GM12878 (cell line): Measurements from ENCODE around the gene OR52N1. TPM values are rescaled to one million over a fixed set of nuclear protein-coding genes. Genes with fewer than 3 reads are reported as not detected.

ENCODE experiments used
- ATAC-seq: fragments of 200-7000 bp; cut with Tn5 transposase; 3 replicates; pipeline ENCODE4 v1.9.1; 2020; ENCODE audit warnings: mild to moderate bottlenecking, moderate library complexity
- BruUV-seq: library from RNA; stranded (reverse); fragments of 400-500 nt; replicated peaks from 2 replicates; lab custom pipeline; 2021; lab: Mats Ljungman, UMichigan
- CTCF ChIA-PET: fragments of 300-600 bp; sonication (Branson Sonifier 250); formaldehyde crosslinking; extraction: SDS; loops from one replicate; lab custom pipeline; 2021; ENCODE audit warnings: inconsistent platforms; lab: Yijun Ruan, JAX
- POLR2A ChIA-PET: fragments of 350-600 bp; formaldehyde crosslinking; extraction: SDS; loops from one replicate; lab custom pipeline; 2021; ENCODE audit warnings: inconsistent platforms; lab: Charles Lee
- RAD21 ChIA-PET: fragments of 300-600 bp; sonication (Branson Sonifier 250); formaldehyde crosslinking; loops from one replicate; lab custom pipeline; 2023; ENCODE audit warnings: antibody characterized with exemption; ENCODE audit not compliant: unreplicated experiment; lab: Charles Lee
- SMC1A ChIA-PET: fragments of 300-600 bp; sonication (Branson Sonifier 250); formaldehyde crosslinking; loops from one replicate; lab custom pipeline; 2023; ENCODE audit not compliant: unreplicated experiment, uncharacterized antibody; lab: Charles Lee
- DNase-seq: peaks from one replicate; pipeline ENCODE4 v3.0.0-alpha.2; 2011; ENCODE audit warnings: low read depth, low spot score
- FAIRE-seq: peaks from 3 replicates; lab custom pipeline; 2011; peaks lifted over from hg19 to GRCh38; lab: Jason Lieb, UNC
- H2AFZ ChIP-seq: 2 replicates; pipeline ENCODE4 v1.6.0; 2011; ENCODE audit warnings: low read depth, low read length, control low read depth; ENCODE audit not compliant: control insufficient read depth
- H3K27ac ChIP-seq: 2 replicates; pipeline ENCODE4 v1.5.1; 2011; ENCODE audit warnings: control low read depth; ENCODE audit not compliant: control insufficient read depth, insufficient read depth
- H3K27me3 ChIP-seq, 2 experiments: replicated peaks in 1 of 2; 2 replicates each; pipeline versions ENCODE4 v1.6.0 to v1.6.1; 2011; ENCODE audit warnings: low read length in 1 of 2; ENCODE audit not compliant: control insufficient read depth in 2 of 2, insufficient read depth in 2 of 2
- H3K36me3 ChIP-seq, 2 experiments: 2 replicates each; pipeline ENCODE4 v1.5.1; 2011; ENCODE audit warnings: low read length in 1 of 2; ENCODE audit not compliant: control insufficient read depth in 2 of 2, insufficient read depth in 2 of 2
- H3K4me1 ChIP-seq: 2 replicates; pipeline ENCODE4 v1.6.1; 2011; ENCODE audit warnings: mild to moderate bottlenecking, low read length, moderate library complexity, mixed read lengths; ENCODE audit not compliant: control insufficient read depth, insufficient read depth
- H3K4me2 ChIP-seq: 2 replicates; pipeline ENCODE4 v1.6.0; 2011; ENCODE audit warnings: control low read depth; ENCODE audit not compliant: control insufficient read depth, insufficient read depth
- H3K4me3 ChIP-seq: fragments of 200-600 bp; sonication (generic); 2 replicates; pipeline ENCODE4 v1.5.1; 2016
- H3K79me2 ChIP-seq: 2 replicates; pipeline ENCODE4 v1.6.0; 2011; ENCODE audit warnings: low read length; ENCODE audit not compliant: control insufficient read depth, insufficient read depth
- H3K9ac ChIP-seq: 2 replicates; pipeline ENCODE4 v1.8.0; 2011; ENCODE audit warnings: low read length, control low read depth, mixed read lengths; ENCODE audit not compliant: control insufficient read depth, insufficient read depth
- H3K9me3 ChIP-seq: replicated peaks from 3 replicates; pipeline ENCODE4 v1.5.1; 2011; ENCODE audit warnings: mild to moderate bottlenecking, low read length; ENCODE audit not compliant: control insufficient read depth, insufficient read depth
- H4K20me1 ChIP-seq: 2 replicates; pipeline ENCODE4 v1.6.0; 2011; ENCODE audit not compliant: control insufficient read depth, insufficient read depth
- BCL11A ChIP-seq: IDR thresholded peaks from 2 replicates; pipeline ENCODE4 v1.6.1; 2011; ENCODE audit warnings: low read depth, low read length
- BHLHE40 ChIP-seq, 2 experiments: fragments of 450-650 bp in 1 of 2; IDR thresholded peaks; 2 replicates each; pipeline ENCODE4 v1.6.1; 2011 to 2017; ENCODE audit warnings: low read depth in 2 of 2, borderline replicate concordance in 1 of 2, improper control_type of control experiment in 1 of 2, low read length in 1 of 2, mild to moderate bottlenecking in 1 of 2
- EGR1 ChIP-seq, 2 experiments: IDR thresholded peaks; 1 replicate in 1 of 2; 2 replicates in 1 of 2; pipeline ENCODE4 v1.6.1; 2011 to 2012; ENCODE audit warnings: low read depth in 2 of 2, low read length in 2 of 2, borderline replicate concordance in 1 of 2, mild to moderate bottlenecking in 1 of 2, moderate library complexity in 1 of 2
- ETV6 ChIP-seq, 2 experiments: fragments of 450-650 bp in 1 of 2; IDR thresholded peaks in 1 of 2; conservative IDR thresholded peaks in 1 of 2; 2 replicates each; pipeline ENCODE4 v1.6.1; 2014; ENCODE audit warnings: antibody characterized with exemption in 1 of 2, borderline replicate concordance in 1 of 2, low read depth in 1 of 2, mild to moderate bottlenecking in 1 of 2, moderate library complexity in 1 of 2
- JUNB ChIP-seq: IDR thresholded peaks from 2 replicates; pipeline ENCODE4 v1.6.1; 2016; ENCODE audit warnings: antibody characterized with exemption, mild to moderate bottlenecking
- MYB ChIP-seq: fragments of 150-350 bp; IDR thresholded peaks from 2 replicates; pipeline ENCODE4 v1.6.1; 2014; ENCODE audit warnings: mild to moderate bottlenecking, low read depth, low read length, borderline replicate concordance
- NFYA ChIP-seq: IDR thresholded peaks from 2 replicates; pipeline ENCODE4 v1.6.1; 2011; ENCODE audit warnings: low read depth, mild to moderate bottlenecking, low read length, improper control_type of control experiment, borderline replicate concordance
- NR2F1 ChIP-seq: fragments of 450-650 bp; conservative IDR thresholded peaks from 2 replicates; pipeline ENCODE4 v1.6.1; 2017; ENCODE audit warnings: mild to moderate bottlenecking
- PML ChIP-seq: IDR thresholded peaks from 2 replicates; pipeline ENCODE4 v1.6.1; 2012; ENCODE audit warnings: low read length, inconsistent platforms
- RBBP5 ChIP-seq: fragments of 200-600 bp; sonication (generic); conservative IDR thresholded peaks from 2 replicates; pipeline ENCODE4 v1.6.1; 2016
- ZNF217 ChIP-seq: fragments of 450-650 bp; IDR thresholded peaks from 2 replicates; pipeline ENCODE4 v1.6.1; 2017; ENCODE audit warnings: antibody characterized with exemption, mild to moderate bottlenecking
- ZNF592 ChIP-seq: fragments of 450-650 bp; IDR thresholded peaks from 2 replicates; pipeline ENCODE4 v1.6.1; 2017; ENCODE audit warnings: mild to moderate bottlenecking, moderate library complexity
- WGBS: methylation state at CpG from one replicate; pipeline ENCODE4 v1.1.6; 2016; ENCODE audit warnings: low lambda C conversion rate; ENCODE audit not compliant: insufficient replicate concordance, insufficient coverage; ENCODE audit errors: missing lambda C conversion rate; 5-methylcytosine and 5-hydroxymethylcytosine counted together
- in situ Hi-C: fragments of 300-500 bp; cut with MboI; formaldehyde crosslinking; loops from 9 replicates; pipeline ENCODE4 v1.14.3; 2018; ENCODE audit warnings: mixed read lengths
- intact Hi-C: fragments of 100-400 bp; cut with micrococcal nuclease; formaldehyde crosslinking; loops from one replicate; pipeline ENCODE4 v1.14.2; 2022; ENCODE audit not compliant: unreplicated experiment
- polyA plus RNA-seq, 11 experiments: library from polyadenylated mRNA; depleted of rRNA in 4 of 11; unstranded in 6 of 11; stranded (reverse) in 5 of 11; fragments of >200 nt; fragmentation: Nextera tagmentation in 4 of 11; fragmentation: Illumina TruSeq in 1 of 11; extraction: Ambion mirVana in 4 of 11; extraction: Trizol in 1 of 11; gene quantifications; 1 replicate in 1 of 11; 2 replicates in 10 of 11; pipeline versions ENCODE4 v1.2.1 to v1.2.3, GENCODE V29; 2011 to 2016; ENCODE audit warnings: inconsistent platforms in 2 of 11, missing spikeins in 2 of 11, low read depth in 1 of 11
- total RNA-seq, 4 experiments: library from RNA; depleted of rRNA in 3 of 4; stranded (reverse); fragments of >200 nt in 3 of 4; fragmentation: Illumina TruSeq in 1 of 4; extraction: Trizol in 1 of 4; gene quantifications; 2 replicates each; pipeline versions ENCODE4 v1.2.1 to v1.2.3, GENCODE V29; 2013 to 2021
- TF ChIP-seq, protein P1 (sequence below): fragments of 450-650 bp; IDR thresholded peaks from 2 replicates; pipeline ENCODE4 v1.6.1; 2017; ENCODE audit warnings: mild to moderate bottlenecking
- TF ChIP-seq, protein P2 (sequence below): IDR thresholded peaks from 2 replicates; pipeline ENCODE4 v1.6.1; 2012; ENCODE audit warnings: improper control_type of control experiment, low read depth, low read length; ENCODE audit not compliant: insufficient replicate concordance

The OR52N1 gene
- total and polyA plus RNA-seq, 10 of the 15 experiments (the other 5 are each of a cell fraction or from before 2014, with no cell fraction given): 0.04 TPM; not detected in 9

- ChIA-PET SMC1A (no interaction called here), CTCF (interaction anchor here (0.6 to 1.1 kb wide), 2 partner anchors 20 to 71 kb away, joined by 3 read pairs; no protein-coding TSS in a partner anchor), POLR2A (no interaction called here), RAD21 (no interaction called here)
- Histone ChIP-seq H3K4me1 (no peaks in the 10 kb centered on the region), H3K4me3 (no peak overlapping the region), H2AFZ (no peak overlapping the region), H3K36me3 (no peaks in the 10 kb centered on the region), H3K27me3 (no peaks in the 10 kb centered on the region), H3K9ac (no peak overlapping the region), H4K20me1 (no peaks in the 10 kb centered on the region), H3K4me2 (no peak overlapping the region), H3K27ac (no peak overlapping the region), H3K9me3 (no peaks in the 10 kb centered on the region; the same call in 2 of the 3 replicates), H3K79me2 (no peaks in the 10 kb centered on the region)
- BruUV-seq: no TSS peak
- in situ Hi-C loops: no loop called here
- no peak for ATAC-seq
- intact Hi-C loops: no loop called here
- DNase-seq: no peak
- FAIRE-seq: no peak
- WGBS: 0% methylated on average over 1 of the region's 1 CpG
- TF ChIP-seq ETV6 (conservative IDR thresholded peaks at IDR 0.05 in 1 of 2, IDR thresholded peaks at IDR 0.05 in 1 of 2; ENCODE audit: borderline replicate concordance in 1 of 2, low read depth in 1 of 2) (no peak), EGR1 (IDR thresholded peaks at IDR 0.05; ENCODE audit: borderline replicate concordance in 1 of 2, low read depth in 2 of 2, low read length in 2 of 2) (no peak), MYB (no peak), NR2F1 (no peak), JUNB (no peak), BCL11A (no peak), RBBP5 (no peak), ZNF217 (no peak), NFYA (no peak), PML (no peak), ZNF592 (no peak), BHLHE40 (IDR thresholded peaks at IDR 0.05; ENCODE audit: borderline replicate concordance in 1 of 2, low read depth in 2 of 2, low read length in 1 of 2) (no peak)
- TF ChIP-seq, protein P1, sequence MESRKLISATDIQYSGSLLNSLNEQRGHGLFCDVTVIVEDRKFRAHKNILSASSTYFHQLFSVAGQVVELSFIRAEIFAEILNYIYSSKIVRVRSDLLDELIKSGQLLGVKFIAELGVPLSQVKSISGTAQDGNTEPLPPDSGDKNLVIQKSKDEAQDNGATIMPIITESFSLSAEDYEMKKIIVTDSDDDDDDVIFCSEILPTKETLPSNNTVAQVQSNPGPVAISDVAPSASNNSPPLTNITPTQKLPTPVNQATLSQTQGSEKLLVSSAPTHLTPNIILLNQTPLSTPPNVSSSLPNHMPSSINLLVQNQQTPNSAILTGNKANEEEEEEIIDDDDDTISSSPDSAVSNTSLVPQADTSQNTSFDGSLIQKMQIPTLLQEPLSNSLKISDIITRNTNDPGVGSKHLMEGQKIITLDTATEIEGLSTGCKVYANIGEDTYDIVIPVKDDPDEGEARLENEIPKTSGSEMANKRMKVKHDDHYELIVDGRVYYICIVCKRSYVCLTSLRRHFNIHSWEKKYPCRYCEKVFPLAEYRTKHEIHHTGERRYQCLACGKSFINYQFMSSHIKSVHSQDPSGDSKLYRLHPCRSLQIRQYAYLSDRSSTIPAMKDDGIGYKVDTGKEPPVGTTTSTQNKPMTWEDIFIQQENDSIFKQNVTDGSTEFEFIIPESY: no peak
- TF ChIP-seq, protein P2, sequence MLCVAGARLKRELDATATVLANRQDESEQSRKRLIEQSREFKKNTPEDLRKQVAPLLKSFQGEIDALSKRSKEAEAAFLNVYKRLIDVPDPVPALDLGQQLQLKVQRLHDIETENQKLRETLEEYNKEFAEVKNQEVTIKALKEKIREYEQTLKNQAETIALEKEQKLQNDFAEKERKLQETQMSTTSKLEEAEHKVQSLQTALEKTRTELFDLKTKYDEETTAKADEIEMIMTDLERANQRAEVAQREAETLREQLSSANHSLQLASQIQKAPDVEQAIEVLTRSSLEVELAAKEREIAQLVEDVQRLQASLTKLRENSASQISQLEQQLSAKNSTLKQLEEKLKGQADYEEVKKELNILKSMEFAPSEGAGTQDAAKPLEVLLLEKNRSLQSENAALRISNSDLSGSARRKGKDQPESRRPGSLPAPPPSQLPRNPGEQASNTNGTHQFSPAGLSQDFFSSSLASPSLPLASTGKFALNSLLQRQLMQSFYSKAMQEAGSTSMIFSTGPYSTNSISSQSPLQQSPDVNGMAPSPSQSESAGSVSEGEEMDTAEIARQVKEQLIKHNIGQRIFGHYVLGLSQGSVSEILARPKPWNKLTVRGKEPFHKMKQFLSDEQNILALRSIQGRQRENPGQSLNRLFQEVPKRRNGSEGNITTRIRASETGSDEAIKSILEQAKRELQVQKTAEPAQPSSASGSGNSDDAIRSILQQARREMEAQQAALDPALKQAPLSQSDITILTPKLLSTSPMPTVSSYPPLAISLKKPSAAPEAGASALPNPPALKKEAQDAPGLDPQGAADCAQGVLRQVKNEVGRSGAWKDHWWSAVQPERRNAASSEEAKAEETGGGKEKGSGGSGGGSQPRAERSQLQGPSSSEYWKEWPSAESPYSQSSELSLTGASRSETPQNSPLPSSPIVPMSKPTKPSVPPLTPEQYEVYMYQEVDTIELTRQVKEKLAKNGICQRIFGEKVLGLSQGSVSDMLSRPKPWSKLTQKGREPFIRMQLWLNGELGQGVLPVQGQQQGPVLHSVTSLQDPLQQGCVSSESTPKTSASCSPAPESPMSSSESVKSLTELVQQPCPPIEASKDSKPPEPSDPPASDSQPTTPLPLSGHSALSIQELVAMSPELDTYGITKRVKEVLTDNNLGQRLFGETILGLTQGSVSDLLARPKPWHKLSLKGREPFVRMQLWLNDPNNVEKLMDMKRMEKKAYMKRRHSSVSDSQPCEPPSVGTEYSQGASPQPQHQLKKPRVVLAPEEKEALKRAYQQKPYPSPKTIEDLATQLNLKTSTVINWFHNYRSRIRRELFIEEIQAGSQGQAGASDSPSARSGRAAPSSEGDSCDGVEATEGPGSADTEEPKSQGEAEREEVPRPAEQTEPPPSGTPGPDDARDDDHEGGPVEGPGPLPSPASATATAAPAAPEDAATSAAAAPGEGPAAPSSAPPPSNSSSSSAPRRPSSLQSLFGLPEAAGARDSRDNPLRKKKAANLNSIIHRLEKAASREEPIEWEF: no peak
Observed at GRCh38 chr11:5738431-5738830, 52.6 kb downstream of the OR52N1 start.
